CD4-positive, alpha-beta memory T cell (primary cell): ENCODE measurements around the gene CYTH4. TPM values are rescaled to one million over a fixed set of nuclear protein-coding genes. Genes with fewer than 3 reads are reported as not detected.

Source experiments
- CTCF ChIA-PET: fragments of 350-600 bp; sonication (Branson Sonifier 250); formaldehyde crosslinking; loops from one replicate; lab custom pipeline; 2021; ENCODE audit warnings: inconsistent platforms; ENCODE audit not compliant: partially characterized antibody; lab: Charles Lee
- POLR2A ChIA-PET: fragments of 350-600 bp; sonication (Branson Sonifier 250); formaldehyde crosslinking; loops from one replicate; lab custom pipeline; 2021; ENCODE audit not compliant: partially characterized antibody; lab: Charles Lee
- DNase-seq, 5 donors: peaks; one replicate each; pipeline versions ENCODE4 v3.0.0 to v3.0.0-alpha.2; 2020 to 2022; ENCODE audit warnings: mixed read lengths in 1 of 5
- H3K27ac ChIP-seq: one replicate; pipeline ENCODE4 v1.7.0; 2013; ENCODE audit warnings: low read depth, low read length
- H3K27me3 ChIP-seq: 2 replicates; pipeline ENCODE4 v1.7.0; 2013; ENCODE audit warnings: mild to moderate bottlenecking, low read length, moderate library complexity; ENCODE audit not compliant: insufficient read depth
- H3K36me3 ChIP-seq: 2 replicates; pipeline ENCODE4 v1.7.0; 2013; ENCODE audit warnings: mild to moderate bottlenecking, low read length, moderate library complexity; ENCODE audit not compliant: insufficient read depth
- H3K4me1 ChIP-seq: 2 replicates; pipeline ENCODE4 v1.7.0; 2013; ENCODE audit warnings: mild to moderate bottlenecking, low read length, moderate library complexity; ENCODE audit not compliant: insufficient read depth
- H3K4me3 ChIP-seq, 2 donors: one replicate each; pipeline ENCODE4 v1.7.0; 2013; ENCODE audit warnings: low read length in 2 of 2, mild to moderate bottlenecking in 1 of 2
- H3K9me3 ChIP-seq, 2 donors: one replicate each; pipeline ENCODE4 v1.7.0; 2013; ENCODE audit warnings: low read length in 2 of 2, control low read depth in 1 of 2; ENCODE audit not compliant: control insufficient read depth in 1 of 2
- H3K27ac Mint-ChIP-seq, 7 donors: one replicate each; pipeline ENCODE4 v1.8.0; 2020 to 2021; ENCODE audit warnings: mixed read lengths in 7 of 7, mild to moderate bottlenecking in 6 of 7, inconsistent platforms in 3 of 7, moderate library complexity in 3 of 7
- H3K27me3 Mint-ChIP-seq, 2 donors: one replicate each; pipeline ENCODE4 v1.8.0; 2020 to 2021; ENCODE audit warnings: mixed read lengths in 2 of 2
- H3K36me3 Mint-ChIP-seq, 2 donors: one replicate each; pipeline ENCODE4 v1.8.0; 2020 to 2021; ENCODE audit warnings: mixed read lengths in 2 of 2, inconsistent platforms in 1 of 2, mild to moderate bottlenecking in 1 of 2
- H3K4me1 Mint-ChIP-seq, 4 donors: one replicate each; pipeline ENCODE4 v1.8.0; 2020 to 2021; ENCODE audit warnings: mixed read lengths in 4 of 4, mild to moderate bottlenecking in 1 of 4
- H3K4me3 Mint-ChIP-seq, 8 donors: one replicate each; pipeline ENCODE4 v1.8.0; 2020 to 2021; ENCODE audit warnings: mixed read lengths in 8 of 8, mild to moderate bottlenecking in 7 of 8, moderate library complexity in 6 of 8, inconsistent platforms in 3 of 8
- H3K9me3 Mint-ChIP-seq, 8 donors: one replicate each; pipeline ENCODE4 v1.8.0; 2020 to 2021; ENCODE audit warnings: mixed read lengths in 8 of 8, mild to moderate bottlenecking in 5 of 8, inconsistent platforms in 3 of 8, moderate library complexity in 1 of 8
- intact Hi-C: fragments of 100-400 bp; cut with micrococcal nuclease; formaldehyde crosslinking; loops from one replicate; pipeline ENCODE4 v1.15.1; 2023
- polyA plus RNA-seq, 2 donors: library from polyadenylated mRNA; unstranded; fragments of 300-500 nt; fragmentation: Illumina TruSeq; gene quantifications; one replicate each; pipeline ENCODE4 v1.2.3, GENCODE V29; 2021
- total RNA-seq, 2 experiments: library from RNA; stranded (reverse); gene quantifications; one replicate each; pipeline ENCODE4 v1.2.3, GENCODE V29; 2021

Gene CYTH4
- total and polyA plus RNA-seq, 4 experiments from 2014 or later, result 39.4 to 177 (median 113) TPM

DNA sequence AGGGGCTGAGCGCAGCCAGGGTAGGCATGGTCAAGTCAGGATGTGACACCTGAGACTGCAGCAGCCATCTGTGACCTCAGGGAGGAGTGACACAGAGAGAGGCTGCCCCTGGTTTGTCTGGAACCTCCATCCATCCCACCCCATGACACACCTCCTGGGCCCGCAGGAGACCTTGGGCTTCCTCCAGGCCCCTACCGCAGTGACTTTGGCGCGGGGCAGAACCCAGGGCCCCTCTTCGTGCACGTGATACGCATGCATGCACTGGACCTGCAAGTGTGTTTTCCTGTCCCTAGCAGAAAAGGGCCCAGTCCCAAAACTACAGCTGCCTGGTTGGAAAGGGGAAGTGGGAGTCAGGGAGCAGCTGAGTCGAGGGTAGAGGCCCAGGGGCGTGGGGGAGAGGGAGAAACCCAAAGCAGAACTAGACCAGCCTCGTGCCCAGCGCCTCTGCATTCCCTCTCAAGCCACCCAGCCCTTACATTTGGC, 7.9 kb upstream of the CYTH4 start:
- no peak overlapping the region for H3K4me3 ChIP-seq
- H3K27ac ChIP-seq, result no peak overlapping the region
- Mint-ChIP-seq H3K4me3 (no peak overlapping the region), H3K27ac (peak overlapping the region in 2 of 7 donors; percentile 18 to 65), H3K4me1 (peaks cover 13 to 37% (median 16%) of the 10 kb centered on the region in 4 donors), H3K27me3 (peaks cover 0 to 2% of the 10 kb centered on the region in 2 donors), H3K36me3 (no peaks in the 10 kb centered on the region), H3K9me3 (peaks cover 0 to 2% (median 0%) of the 10 kb centered on the region in 8 donors)
- ChIA-PET CTCF (no interaction called here), POLR2A (interaction anchor here (10.7 kb wide), 1 partner anchor 39 kb away, joined by 111 read pairs; no protein-coding TSS in a partner anchor)
- peaks cover 12% of the 10 kb centered on the region for H3K4me1 ChIP-seq
- H3K9me3 ChIP-seq, result no peaks in the 10 kb centered on the region
- no peaks in the 10 kb centered on the region for H3K27me3 ChIP-seq
- no peak for DNase-seq
- intact Hi-C loops, result no loop called here
- no peaks in the 10 kb centered on the region for H3K36me3 ChIP-seq

DNA sequence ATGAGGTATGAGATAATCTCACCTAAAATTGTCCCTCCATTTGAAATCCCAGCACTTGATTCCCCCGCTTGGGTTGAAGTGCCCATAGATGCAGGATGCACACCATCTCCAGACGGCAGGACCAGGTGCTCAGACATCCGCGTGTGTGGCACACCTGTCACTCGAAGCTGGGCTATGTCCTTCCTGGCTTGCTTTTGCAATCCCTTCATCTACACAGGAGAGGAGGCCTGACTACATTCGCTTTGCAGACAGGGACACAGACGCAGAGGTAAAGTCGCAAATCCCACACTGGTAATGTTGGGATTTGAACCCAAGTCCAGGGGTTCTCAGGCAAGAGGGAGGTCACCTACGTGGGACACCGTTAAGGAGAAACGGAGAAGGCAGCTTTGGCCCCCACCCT, 7.2 kb upstream of the CYTH4 start:
- POLR2A ChIA-PET, result interaction anchor here (1.2 to 10.7 kb wide), 2 partner anchors 30 to 38 kb away, joined by 3 to 111 read pairs; partner anchors contain the start of gene RAC2
- H3K27ac Mint-ChIP-seq, result peak overlapping the region in 2 of 7 donors; percentile 18 to 57

GRCh38 chr22:37275622-37276021, 6.7 kb upstream of the CYTH4 start:
- POLR2A ChIA-PET, result interaction anchor here (1.2 to 10.7 kb wide), 2 partner anchors 31 to 38 kb away, joined by 3 to 111 read pairs; partner anchors contain the start of gene RAC2
- Mint-ChIP-seq H3K27ac (peak overlapping the region in 2 of 7 donors; percentile 37 to 60), H3K9me3 (peaks cover 0 to 2% (median 0%) of the 10 kb centered on the region in 8 donors), H3K4me1 (peaks cover 3 to 25% (median 4%) of the 10 kb centered on the region in 4 donors), H3K36me3 (no peaks in the 10 kb centered on the region), H3K4me3 (no peak overlapping the region), H3K27me3 (peaks cover 0 to 2% of the 10 kb centered on the region in 2 donors)
- no peak overlapping the region for H3K27ac ChIP-seq
- no peaks in the 10 kb centered on the region for H3K36me3 ChIP-seq
- intact Hi-C loops, result no loop called here
- no peaks in the 10 kb centered on the region for H3K27me3 ChIP-seq
- H3K4me3 ChIP-seq, result no peak overlapping the region
- H3K4me1 ChIP-seq, result peaks cover 7% of the 10 kb centered on the region
- CTCF ChIA-PET, result interaction anchor here (1.1 kb wide), 1 partner anchor 8 kb away, joined by 3 read pairs; no protein-coding TSS in a partner anchor
- DNase-seq, result peak in 3 of 5 donors; percentile 33 to 66 (median 38)
- H3K9me3 ChIP-seq, result no peaks in the 10 kb centered on the region

More for the DNA sequence above, 7.2 kb upstream of the CYTH4 start:
- peaks cover 7% of the 10 kb centered on the region for H3K4me1 ChIP-seq
- peaks cover 0 to 2% (median 0%) of the 10 kb centered on the region in 8 donors for H3K9me3 Mint-ChIP-seq
- H3K27me3 ChIP-seq, result no peaks in the 10 kb centered on the region
- DNase-seq, result no peak
- peaks cover 6 to 30% (median 9%) of the 10 kb centered on the region in 4 donors for H3K4me1 Mint-ChIP-seq
- H3K27me3 Mint-ChIP-seq, result peaks cover 0 to 2% of the 10 kb centered on the region in 2 donors
- CTCF ChIA-PET, result interaction anchor here (1.1 kb wide), 1 partner anchor 8 kb away, joined by 3 read pairs; no protein-coding TSS in a partner anchor
- H3K9me3 ChIP-seq, result no peaks in the 10 kb centered on the region
- H3K27ac ChIP-seq, result no peak overlapping the region
- no peaks in the 10 kb centered on the region for H3K36me3 Mint-ChIP-seq
- H3K4me3 Mint-ChIP-seq, result no peak overlapping the region
- H3K4me3 ChIP-seq, result no peak overlapping the region
- H3K36me3 ChIP-seq, result no peaks in the 10 kb centered on the region
- intact Hi-C loops, result no loop called here

DNA sequence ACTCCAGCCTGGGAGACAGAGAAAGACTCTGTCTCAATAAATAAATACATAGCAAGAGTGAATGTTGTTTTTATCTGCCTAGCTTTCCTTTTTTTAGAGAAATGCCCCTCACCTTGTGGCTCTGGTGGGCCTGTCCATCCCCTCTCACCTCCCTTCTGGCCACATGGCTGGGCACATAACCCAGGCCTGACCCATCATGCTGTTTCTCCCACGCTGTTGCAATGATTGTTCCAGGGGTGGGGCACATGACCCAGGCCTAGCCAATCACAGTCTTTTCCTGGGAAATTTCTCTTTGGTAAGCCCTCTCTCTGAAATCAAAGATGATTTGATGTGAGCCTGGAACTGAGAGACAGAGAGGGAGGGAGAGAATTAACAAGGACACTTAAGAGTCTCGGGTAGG, 5.5 kb upstream of the CYTH4 start:
- Histone ChIP-seq H3K36me3 (no peaks in the 10 kb centered on the region), H3K27ac (no peak overlapping the region), H3K4me3 (no peak overlapping the region), H3K9me3 (no peaks in the 10 kb centered on the region), H3K4me1 (peaks cover 13% of the 10 kb centered on the region), H3K27me3 (no peaks in the 10 kb centered on the region)
- Mint-ChIP-seq H3K4me3 (no peak overlapping the region), H3K27ac (peak overlapping the region in 1 of 7 donors; percentile 27), H3K27me3 (peaks cover 0 to 2% of the 10 kb centered on the region in 2 donors), H3K9me3 (peaks cover 0 to 2% (median 0%) of the 10 kb centered on the region in 8 donors), H3K36me3 (no peaks in the 10 kb centered on the region), H3K4me1 (peaks cover 4 to 23% (median 8%) of the 10 kb centered on the region in 4 donors)
- DNase-seq, result no peak
- POLR2A ChIA-PET, result interaction anchor here (0.9 to 1.1 kb wide), 2 partner anchors 24 to 26 kb away, joined by 3 read pairs; no protein-coding TSS in a partner anchor
- CTCF ChIA-PET, result interaction anchor here (1.4 kb wide), 1 partner anchor 16 kb away, joined by 5 read pairs; no protein-coding TSS in a partner anchor
- intact Hi-C loops, result no loop called here

- Histone ChIP-seq H3K27ac (no peak overlapping the region), H3K4me1 (peaks cover 17% of the 10 kb centered on the region), H3K4me3 (no peak overlapping the region), H3K36me3 (no peaks in the 10 kb centered on the region), H3K9me3 (no peaks in the 10 kb centered on the region), H3K27me3 (no peaks in the 10 kb centered on the region)
- no peak overlapping the region for H3K4me3 Mint-ChIP-seq
- peaks cover 0 to 2% of the 10 kb centered on the region in 2 donors for H3K27me3 Mint-ChIP-seq
- ChIA-PET POLR2A (interaction anchor here (1.1 kb wide), 1 partner anchor 26 kb away, joined by 3 read pairs; no protein-coding TSS in a partner anchor), CTCF (interaction anchor here (1.0 to 1.4 kb wide), 2 partner anchors 10 to 17 kb away, joined by 4 to 5 read pairs; no protein-coding TSS in a partner anchor)
- no peak overlapping the region for H3K27ac Mint-ChIP-seq
- H3K9me3 Mint-ChIP-seq, result peaks cover 0 to 2% (median 0%) of the 10 kb centered on the region in 8 donors
- no peak for DNase-seq
- H3K4me1 Mint-ChIP-seq, result peaks cover 9 to 29% (median 13%) of the 10 kb centered on the region in 4 donors
- intact Hi-C loops, result no loop called here
- H3K36me3 Mint-ChIP-seq, result peaks cover 0 to 2% of the 10 kb centered on the region in 2 donors
Observed at GRCh38 chr22:37277384-37277783, 4.9 kb upstream of the CYTH4 start.

DNA sequence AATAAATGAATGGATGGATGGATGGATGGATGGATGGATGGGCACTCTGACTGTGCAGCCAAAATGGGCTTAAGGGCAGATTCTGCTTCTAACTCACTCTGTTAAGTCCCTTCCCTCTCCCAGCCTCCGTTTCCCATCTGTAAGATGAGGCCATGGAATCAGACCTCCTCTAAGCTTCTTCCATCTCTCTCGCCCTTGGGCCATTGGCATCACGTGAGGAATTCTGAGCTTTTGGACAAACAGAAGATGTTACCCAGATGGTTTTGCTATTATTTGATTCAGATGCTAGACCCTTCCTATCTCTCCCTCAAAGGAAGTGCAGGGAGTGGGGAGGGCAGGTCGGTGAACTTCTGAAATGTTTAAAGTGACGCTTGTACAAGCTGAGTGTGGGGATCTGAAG, 4.0 kb upstream of the CYTH4 start:
- Histone ChIP-seq H3K27ac (no peak overlapping the region), H3K4me3 (no peak overlapping the region), H3K27me3 (no peaks in the 10 kb centered on the region), H3K36me3 (no peaks in the 10 kb centered on the region), H3K4me1 (peaks cover 17% of the 10 kb centered on the region), H3K9me3 (no peaks in the 10 kb centered on the region)
- Mint-ChIP-seq H3K27me3 (peaks cover 0 to 2% of the 10 kb centered on the region in 2 donors), H3K9me3 (peaks cover 0 to 2% (median 0%) of the 10 kb centered on the region in 8 donors), H3K36me3 (peaks cover 4 to 7% of the 10 kb centered on the region in 2 donors), H3K27ac (peak overlapping the region in 1 of 7 donors; percentile 4), H3K4me1 (peaks cover 11 to 36% (median 17%) of the 10 kb centered on the region in 4 donors), H3K4me3 (no peak overlapping the region)
- ChIA-PET POLR2A (interaction anchor here (1.0 kb wide), 1 partner anchor 31 kb away, joined by 3 read pairs; no protein-coding TSS in a partner anchor), CTCF (interaction anchor here (1.0 kb wide), 1 partner anchor 11 kb away, joined by 4 read pairs; no protein-coding TSS in a partner anchor)
- intact Hi-C loops, result no loop called here
- DNase-seq, result no peak
